WTC11 (cell line): ENCODE results near the gene CCDC59. TPM values are rescaled to one million over a fixed set of nuclear protein-coding genes. Genes with fewer than 3 reads are reported as not detected.

Source experiments
- ATAC-seq: fragments of 200-7000 bp; cut with Tn5 transposase; 2 replicates; pipeline ENCODE4 v1.10.0; 2021; ENCODE audit warnings: mild to moderate bottlenecking, moderate library complexity
- CTCF ChIA-PET: fragments of 300-600 bp; sonication (Branson Sonifier 250); formaldehyde crosslinking; loops from one replicate; lab custom pipeline; 2021; ENCODE audit warnings: antibody characterized with exemption; lab: Charles Lee
- POLR2A ChIA-PET: fragments of 350-600 bp; sonication (Branson Sonifier 250); formaldehyde crosslinking; loops from one replicate; lab custom pipeline; 2021; ENCODE audit warnings: antibody characterized with exemption; lab: Charles Lee
- DNase-seq: peaks from one replicate; pipeline ENCODE4 v3.0.0; 2021; ENCODE audit warnings: low spot score
- H3K27ac Mint-ChIP-seq: 2 replicates; pipeline ENCODE4 v1.8.0; 2021; ENCODE audit warnings: mixed read lengths
- H3K27me3 Mint-ChIP-seq: 2 replicates; pipeline ENCODE4 v1.8.0; 2021; ENCODE audit warnings: low read depth, mild to moderate bottlenecking, moderate library complexity, mixed read lengths
- H3K36me3 Mint-ChIP-seq: 2 replicates; pipeline ENCODE4 v1.8.0; 2021; ENCODE audit warnings: mixed read lengths
- H3K4me1 Mint-ChIP-seq: 2 replicates; pipeline ENCODE4 v1.8.0; 2022; ENCODE audit warnings: mixed read lengths
- H3K4me3 Mint-ChIP-seq: 2 replicates; pipeline ENCODE4 v1.8.0; 2021; ENCODE audit warnings: mild to moderate bottlenecking, moderate library complexity, mixed read lengths
- H3K9me3 Mint-ChIP-seq: 2 replicates; pipeline ENCODE4 v1.8.0; 2021; ENCODE audit warnings: mixed read lengths
- AR ChIP-seq: fragments of 250-450 bp; sonication (Bioruptor Pico); IDR thresholded peaks from 2 replicates; pipeline ENCODE4 v1.9.0; 2021; ENCODE audit warnings: mild to moderate bottlenecking
- CREB1 ChIP-seq: sonication (generic); formaldehyde crosslinking; IDR thresholded peaks from 2 replicates; pipeline ENCODE4 v1.8.0; 2023; ENCODE audit warnings: mild to moderate bottlenecking, missing genetic modification reagents
- E2F4 ChIP-seq: sonication (generic); formaldehyde crosslinking; IDR thresholded peaks from 2 replicates; pipeline ENCODE4 v1.8.1; 2022; ENCODE audit warnings: low read depth, mild to moderate bottlenecking, moderate library complexity, missing genetic modification reagents, borderline replicate concordance
- ESRRA ChIP-seq: sonication (generic); formaldehyde crosslinking; IDR thresholded peaks from 2 replicates; pipeline ENCODE4 v1.8.1; 2022; ENCODE audit warnings: mild to moderate bottlenecking, missing genetic modification reagents, borderline replicate concordance
- ETV6 ChIP-seq: sonication (generic); formaldehyde crosslinking; IDR thresholded peaks from 2 replicates; pipeline ENCODE4 v1.8.1; 2022; ENCODE audit warnings: mild to moderate bottlenecking, missing genetic modification reagents
- FOXJ3 ChIP-seq: sonication (generic); formaldehyde crosslinking; IDR thresholded peaks from 2 replicates; pipeline ENCODE4 v1.9.0; 2021; ENCODE audit warnings: missing genetic modification reagents, mild to moderate bottlenecking, borderline replicate concordance
- FOXK1 ChIP-seq: sonication (generic); formaldehyde crosslinking; IDR thresholded peaks from 2 replicates; pipeline ENCODE4 v1.8.0; 2022; ENCODE audit warnings: mild to moderate bottlenecking, moderate library complexity, missing genetic modification reagents
- FOXP1 ChIP-seq: sonication (generic); formaldehyde crosslinking; IDR thresholded peaks from 2 replicates; pipeline ENCODE4 v1.8.0; 2022; ENCODE audit warnings: missing genetic modification reagents, mild to moderate bottlenecking, moderate library complexity, borderline replicate concordance
- FOXP4 ChIP-seq: sonication (generic); formaldehyde crosslinking; IDR thresholded peaks from 2 replicates; pipeline ENCODE4 v1.8.0; 2022; ENCODE audit warnings: mild to moderate bottlenecking, missing genetic modification reagents
- JAZF1 ChIP-seq: fragments of 250-450 bp; sonication (Bioruptor Pico); IDR thresholded peaks from 2 replicates; pipeline ENCODE4 v1.9.0; 2021; ENCODE audit warnings: moderate library complexity, mild to moderate bottlenecking, inconsistent platforms
- JUN ChIP-seq: sonication (generic); formaldehyde crosslinking; IDR thresholded peaks from 2 replicates; pipeline ENCODE4 v1.8.0; 2023; ENCODE audit warnings: mild to moderate bottlenecking, missing genetic modification reagents
- MAX ChIP-seq: sonication (generic); formaldehyde crosslinking; IDR thresholded peaks from 2 replicates; pipeline ENCODE4 v1.8.0; 2022; ENCODE audit warnings: mild to moderate bottlenecking, missing genetic modification reagents
- MYBL2 ChIP-seq: sonication (generic); formaldehyde crosslinking; IDR thresholded peaks from 2 replicates; pipeline ENCODE4 v1.8.1; 2023; ENCODE audit warnings: mild to moderate bottlenecking, moderate library complexity, missing genetic modification reagents
- NFATC4 ChIP-seq: fragments of 250-450 bp; sonication (Bioruptor Pico); IDR thresholded peaks from 2 replicates; pipeline ENCODE4 v1.9.0; 2021; ENCODE audit warnings: mild to moderate bottlenecking
- NR1H2 ChIP-seq: sonication (generic); formaldehyde crosslinking; IDR thresholded peaks from 2 replicates; pipeline ENCODE4 v1.9.0; 2021; ENCODE audit warnings: mild to moderate bottlenecking, moderate library complexity, missing genetic modification reagents
- NR2C2 ChIP-seq: sonication (generic); formaldehyde crosslinking; IDR thresholded peaks from 2 replicates; pipeline ENCODE4 v1.8.0; 2022; ENCODE audit warnings: mild to moderate bottlenecking, missing genetic modification reagents
- NR3C1 ChIP-seq: sonication (generic); formaldehyde crosslinking; conservative IDR thresholded peaks from 2 replicates; pipeline ENCODE4 v1.8.1; 2023; ENCODE audit warnings: low read depth, mild to moderate bottlenecking, missing genetic modification reagents
- OVOL2 ChIP-seq: fragments of 250-450 bp; sonication (Bioruptor Pico); IDR thresholded peaks from 2 replicates; pipeline ENCODE4 v1.9.0; 2021; ENCODE audit warnings: mild to moderate bottlenecking, borderline replicate concordance
- USF1 ChIP-seq: sonication (generic); formaldehyde crosslinking; IDR thresholded peaks from 2 replicates; pipeline ENCODE4 v1.8.0; 2022; ENCODE audit warnings: mild to moderate bottlenecking, missing genetic modification reagents
- USF2 ChIP-seq: sonication (generic); formaldehyde crosslinking; IDR thresholded peaks from 2 replicates; pipeline ENCODE4 v1.8.1; 2023; ENCODE audit warnings: mild to moderate bottlenecking, missing genetic modification reagents, moderate library complexity
- ZBTB43 ChIP-seq: sonication (generic); formaldehyde crosslinking; IDR thresholded peaks from 2 replicates; pipeline ENCODE4 v1.8.1; 2023; ENCODE audit warnings: mild to moderate bottlenecking, missing genetic modification reagents
- ZNF138 ChIP-seq: sonication (generic); formaldehyde crosslinking; conservative IDR thresholded peaks from 2 replicates; pipeline ENCODE4 v1.8.1; 2022; ENCODE audit warnings: mild to moderate bottlenecking, moderate library complexity, missing genetic modification reagents
- ZNF232 ChIP-seq: sonication (generic); formaldehyde crosslinking; IDR thresholded peaks from 2 replicates; pipeline ENCODE4 v1.8.0; 2022; ENCODE audit warnings: mild to moderate bottlenecking, missing genetic modification reagents
- ZNF416 ChIP-seq: fragments of 250-450 bp; sonication (Bioruptor Pico); IDR thresholded peaks from 2 replicates; pipeline ENCODE4 v1.9.0; 2021; ENCODE audit warnings: mild to moderate bottlenecking, inconsistent platforms
- ZNF671 ChIP-seq: fragments of 250-450 bp; sonication (Bioruptor Pico); IDR thresholded peaks from 2 replicates; pipeline ENCODE4 v1.8.0; 2021; ENCODE audit warnings: mild to moderate bottlenecking
- total RNA-seq: library from RNA; stranded (reverse); gene quantifications from 3 replicates; pipeline ENCODE4 v1.2.3, GENCODE V29; 2021

The CCDC59 gene
- total RNA-seq, 1 experiment from 2014 or later, result 49.2 TPM

GRCh38 chr12:82378997-82379396, 20.8 kb upstream of the CCDC59 start:
- ChIA-PET CTCF (no interaction called here), POLR2A (no interaction called here)
- H3K4me1 Mint-ChIP-seq, result no peaks in the 10 kb centered on the region
- peaks cover 24% of the 10 kb centered on the region for H3K9me3 Mint-ChIP-seq
- H3K4me3 Mint-ChIP-seq, result no peak overlapping the region
- ATAC-seq, result no peak
- no peak overlapping the region for H3K27ac Mint-ChIP-seq
- no peaks in the 10 kb centered on the region for H3K27me3 Mint-ChIP-seq
- TF ChIP-seq JUN (CRISPR knock-in tag) (no peak), ZBTB43 (CRISPR knock-in tag) (no peak), USF2 (CRISPR knock-in tag) (no peak), CREB1 (no peak), OVOL2 (no peak), ESRRA (CRISPR knock-in tag) (no peak), JAZF1 (CRISPR knock-in tag) (no peak), MAX (CRISPR knock-in tag) (no peak), E2F4 (CRISPR knock-in tag) (no peak), ZNF138 (no peak), MYBL2 (CRISPR knock-in tag) (no peak), ETV6 (CRISPR knock-in tag) (no peak), ZNF232 (CRISPR knock-in tag) (no peak)
- peaks cover 15% of the 10 kb centered on the region for H3K36me3 Mint-ChIP-seq
- no peak for DNase-seq

- Mint-ChIP-seq H3K36me3 (peaks cover 45% of the 10 kb centered on the region), H3K27ac (no peak overlapping the region), H3K4me3 (no peak overlapping the region), H3K9me3 (peaks cover 48% of the 10 kb centered on the region)
- ChIA-PET CTCF (no interaction called here), POLR2A (no interaction called here)
- ATAC-seq (no peak), DNase-seq (no peak)
- TF ChIP-seq NR2C2 (CRISPR knock-in tag), result no peak
- TF ChIP-seq AR (CRISPR knock-in tag), result no peak
- no peak for TF ChIP-seq FOXP4 (CRISPR knock-in tag)
- no peak for TF ChIP-seq MAX (CRISPR knock-in tag)
- no peak for TF ChIP-seq ZNF671 (CRISPR knock-in tag)
- no peak for TF ChIP-seq NR1H2 (CRISPR knock-in tag)
- TF ChIP-seq ZNF416 (CRISPR knock-in tag), result no peak
- no peak for TF ChIP-seq ESRRA (CRISPR knock-in tag)
- TF ChIP-seq FOXP1 (CRISPR knock-in tag), result no peak
- TF ChIP-seq JAZF1 (CRISPR knock-in tag), result no peak
- no peak for TF ChIP-seq FOXK1 (CRISPR knock-in tag)
- no peak for TF ChIP-seq FOXJ3 (CRISPR knock-in tag)
- TF ChIP-seq USF1, result no peak
- no peak for TF ChIP-seq NR3C1 (CRISPR knock-in tag)
- no peak for TF ChIP-seq NFATC4
- TF ChIP-seq, all 79 proteins: peak for 0
- H3K4me1 Mint-ChIP-seq, result peaks cover 14% of the 10 kb centered on the region
- no peaks in the 10 kb centered on the region for H3K27me3 Mint-ChIP-seq
Observed at GRCh38 chr12:82375201-82375600, 17.0 kb upstream of the CCDC59 start.
